ENCODE data around the gene STAB2.

The STAB2 gene

DNA sequence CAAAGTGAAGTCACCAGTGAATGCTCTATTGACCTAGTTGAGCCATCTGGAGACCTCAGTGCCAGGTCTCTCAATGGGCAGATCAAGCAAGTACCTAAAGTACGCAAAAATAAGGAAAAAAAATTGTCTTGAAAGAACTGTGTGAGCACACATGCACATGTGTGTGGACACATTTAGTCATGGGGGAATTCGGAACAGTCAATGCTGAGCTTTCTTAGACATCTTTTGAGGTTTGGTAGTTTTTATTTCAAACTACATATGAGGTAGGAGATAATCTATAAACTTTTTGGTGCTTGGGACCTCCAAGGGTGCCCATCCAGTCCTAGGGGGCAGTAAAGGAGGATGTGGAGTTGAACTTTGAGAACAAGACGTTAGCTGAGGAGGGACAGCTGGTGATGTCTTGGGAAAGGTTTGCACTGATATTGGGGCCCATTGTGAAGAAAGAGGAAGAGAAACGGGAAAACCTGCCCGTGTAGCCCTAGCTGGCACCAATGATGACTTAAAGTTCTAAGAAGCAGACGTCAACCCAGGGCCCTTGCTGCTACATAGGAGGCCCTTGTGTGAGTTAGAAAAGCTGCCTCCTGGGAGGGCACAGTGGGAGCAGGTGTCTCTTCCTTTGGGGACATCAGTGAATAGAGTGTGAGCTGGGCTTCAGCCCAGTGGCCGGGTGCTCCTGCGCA is 129.6 kb downstream of the STAB2 start:
- H3K27me3 ChIP-seq (ENCODE audit: control insufficient read depth, insufficient read depth, low read length), result no peaks in the 10 kb centered on the region
- no peaks in the 10 kb centered on the region for H3K36me3 ChIP-seq (ENCODE audit: control insufficient read depth, insufficient read depth, low read length)
- no peaks in the 10 kb centered on the region for H3K9me3 ChIP-seq (ENCODE audit: control insufficient read depth, insufficient read depth, low read length)
- no peaks in the 10 kb centered on the region for H3K4me1 ChIP-seq (ENCODE audit: control insufficient read depth, insufficient read depth, low read length)
- no peak overlapping the region for H3K4me3 ChIP-seq (ENCODE audit: low read depth, low read length)
- no peak overlapping the region for H3K9ac ChIP-seq (ENCODE audit: low read depth, low read length)
- H3K27ac ChIP-seq (ENCODE audit: low read depth, low read length), result no peak overlapping the region

- Histone ChIP-seq H3K9me3 (ENCODE audit: control insufficient read depth, insufficient read depth, low read length) (no peaks in the 10 kb centered on the region), H3K4me3 (ENCODE audit: low read depth, low read length) (no peak overlapping the region), H3K4me1 (ENCODE audit: control insufficient read depth, insufficient read depth, low read length) (no peaks in the 10 kb centered on the region), H3K27me3 (ENCODE audit: control insufficient read depth, insufficient read depth, low read length) (no peaks in the 10 kb centered on the region), H3K9ac (ENCODE audit: low read depth, low read length) (no peak overlapping the region), H3K27ac (ENCODE audit: low read depth, low read length) (no peak overlapping the region), H3K36me3 (ENCODE audit: control insufficient read depth, insufficient read depth, low read length) (no peaks in the 10 kb centered on the region)
Measured at GRCh38 chr12:103725398-103725797, 138.3 kb downstream of the STAB2 start.

DNA sequence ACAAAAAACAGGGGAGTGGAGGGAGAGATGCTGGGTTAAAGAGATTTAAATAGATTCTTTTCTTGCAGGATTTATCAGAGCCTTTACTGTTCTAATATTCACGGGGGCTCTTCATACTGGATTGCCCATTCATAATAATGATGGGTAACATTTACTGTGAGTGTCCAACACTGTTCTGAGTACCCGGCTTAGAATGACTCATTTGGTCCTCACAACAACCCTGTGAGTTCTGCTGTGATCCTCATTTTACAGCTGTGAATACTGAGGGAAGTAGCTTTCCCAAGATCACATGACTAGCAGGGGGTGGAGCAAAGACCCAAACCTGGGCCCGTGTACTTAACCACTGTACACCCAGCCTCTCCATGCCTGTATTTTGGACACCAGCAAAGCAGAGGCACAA is 140.6 kb downstream of the STAB2 start:
- Histone ChIP-seq H3K9ac (ENCODE audit: low read depth, low read length) (no peak overlapping the region), H3K27ac (ENCODE audit: low read depth, low read length) (no peak overlapping the region), H3K36me3 (ENCODE audit: control insufficient read depth, insufficient read depth, low read length) (no peaks in the 10 kb centered on the region), H3K4me1 (ENCODE audit: control insufficient read depth, insufficient read depth, low read length) (no peaks in the 10 kb centered on the region), H3K27me3 (ENCODE audit: control insufficient read depth, insufficient read depth, low read length) (no peaks in the 10 kb centered on the region), H3K4me3 (ENCODE audit: low read depth, low read length) (no peak overlapping the region), H3K9me3 (ENCODE audit: control insufficient read depth, insufficient read depth, low read length) (no peaks in the 10 kb centered on the region; the same call in none of the 2 replicates)

GRCh38 chr12:103728323-103728722 is 141.2 kb downstream of the STAB2 start:
- no peaks in the 10 kb centered on the region; the same call in none of the 2 replicates for H3K9me3 ChIP-seq (ENCODE audit: control insufficient read depth, insufficient read depth, low read length)
- H3K9ac ChIP-seq (ENCODE audit: low read depth, low read length), result no peak overlapping the region
- H3K4me3 ChIP-seq (ENCODE audit: low read depth, low read length), result no peak overlapping the region
- H3K4me1 ChIP-seq (ENCODE audit: control insufficient read depth, insufficient read depth, low read length), result no peaks in the 10 kb centered on the region
- no peaks in the 10 kb centered on the region for H3K27me3 ChIP-seq (ENCODE audit: control insufficient read depth, insufficient read depth, low read length)
- no peak overlapping the region for H3K27ac ChIP-seq (ENCODE audit: low read depth, low read length)
- H3K36me3 ChIP-seq (ENCODE audit: control insufficient read depth, insufficient read depth, low read length), result no peaks in the 10 kb centered on the region

GRCh38 chr12:103729499-103729898 is 142.4 kb downstream of the STAB2 start:
- Histone ChIP-seq H3K36me3 (ENCODE audit: control insufficient read depth, insufficient read depth, low read length) (no peaks in the 10 kb centered on the region), H3K9ac (ENCODE audit: low read depth, low read length) (no peak overlapping the region), H3K4me1 (ENCODE audit: control insufficient read depth, insufficient read depth, low read length) (no peaks in the 10 kb centered on the region), H3K4me3 (ENCODE audit: low read depth, low read length) (no peak overlapping the region), H3K9me3 (ENCODE audit: control insufficient read depth, insufficient read depth, low read length) (no peaks in the 10 kb centered on the region; the same call in none of the 2 replicates), H3K27ac (ENCODE audit: low read depth, low read length) (no peak overlapping the region), H3K27me3 (ENCODE audit: control insufficient read depth, insufficient read depth, low read length) (no peaks in the 10 kb centered on the region)

DNA sequence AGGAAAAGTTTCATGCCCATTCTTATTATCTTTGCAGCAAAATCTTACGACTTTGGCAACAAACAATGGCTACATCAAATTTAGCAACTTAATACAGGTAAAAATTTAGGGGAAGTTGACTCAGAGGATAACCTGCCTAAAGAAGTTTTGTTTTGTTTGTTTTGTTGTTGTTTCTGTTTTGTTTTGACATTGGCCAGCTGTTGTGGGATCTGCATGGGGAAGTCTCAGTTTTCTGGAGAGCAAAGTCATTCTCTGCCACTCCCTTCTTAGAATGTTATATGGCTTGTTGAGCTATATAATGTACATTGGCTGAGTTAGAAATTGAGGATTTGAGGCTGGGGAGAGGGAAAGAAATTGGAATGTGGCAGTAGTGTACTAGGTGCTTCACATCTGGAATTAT is 144.5 kb downstream of the STAB2 start:
- H3K36me3 ChIP-seq (ENCODE audit: control insufficient read depth, insufficient read depth, low read length), result no peaks in the 10 kb centered on the region
- H3K4me1 ChIP-seq (ENCODE audit: control insufficient read depth, insufficient read depth, low read length), result no peaks in the 10 kb centered on the region
- no peak overlapping the region for H3K4me3 ChIP-seq (ENCODE audit: low read depth, low read length)
- no peaks in the 10 kb centered on the region; the same call in none of the 2 replicates for H3K9me3 ChIP-seq (ENCODE audit: control insufficient read depth, insufficient read depth, low read length)
- no peak overlapping the region for H3K9ac ChIP-seq (ENCODE audit: low read depth, low read length)
- no peaks in the 10 kb centered on the region for H3K27me3 ChIP-seq (ENCODE audit: control insufficient read depth, insufficient read depth, low read length)
- H3K27ac ChIP-seq (ENCODE audit: low read depth, low read length), result no peak overlapping the region

DNA sequence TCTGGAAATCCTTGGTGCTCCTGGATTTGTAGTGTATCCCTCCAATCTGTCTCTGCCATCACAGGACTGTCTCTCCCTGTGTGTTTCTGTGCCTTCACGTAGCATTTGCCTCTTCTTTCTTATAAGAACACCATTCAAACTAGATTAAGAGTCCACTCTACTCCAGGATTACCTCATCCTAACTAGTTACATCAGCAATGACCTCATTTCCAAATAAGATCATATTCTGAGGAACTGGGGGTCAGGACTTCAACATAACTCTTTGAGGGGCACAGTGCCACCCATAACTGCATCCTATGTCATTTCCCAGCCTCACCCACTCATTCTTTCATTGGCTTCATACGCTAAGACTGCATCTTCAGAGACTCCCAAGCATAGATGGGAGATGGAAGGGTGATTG is 147.8 kb downstream of the STAB2 start:
- no peak overlapping the region for H3K9ac ChIP-seq (ENCODE audit: low read depth, low read length)
- H3K27me3 ChIP-seq (ENCODE audit: control insufficient read depth, insufficient read depth, low read length), result no peaks in the 10 kb centered on the region
- H3K36me3 ChIP-seq (ENCODE audit: control insufficient read depth, insufficient read depth, low read length), result no peaks in the 10 kb centered on the region
- no peak overlapping the region for H3K27ac ChIP-seq (ENCODE audit: low read depth, low read length)
- no peaks in the 10 kb centered on the region; the same call in none of the 2 replicates for H3K9me3 ChIP-seq (ENCODE audit: control insufficient read depth, insufficient read depth, low read length)
- no peaks in the 10 kb centered on the region for H3K4me1 ChIP-seq (ENCODE audit: control insufficient read depth, insufficient read depth, low read length)
- H3K4me3 ChIP-seq (ENCODE audit: low read depth, low read length), result no peak overlapping the region

GRCh38 chr12:103735291-103735690 is 148.2 kb downstream of the STAB2 start:
- H3K9ac ChIP-seq (ENCODE audit: low read depth, low read length), result no peak overlapping the region
- H3K36me3 ChIP-seq (ENCODE audit: control insufficient read depth, insufficient read depth, low read length), result no peaks in the 10 kb centered on the region
- no peaks in the 10 kb centered on the region for H3K27me3 ChIP-seq (ENCODE audit: control insufficient read depth, insufficient read depth, low read length)
- H3K9me3 ChIP-seq (ENCODE audit: control insufficient read depth, insufficient read depth, low read length), result no peaks in the 10 kb centered on the region; the same call in none of the 2 replicates
- no peak overlapping the region for H3K4me3 ChIP-seq (ENCODE audit: low read depth, low read length)
- H3K27ac ChIP-seq (ENCODE audit: low read depth, low read length), result no peak overlapping the region
- no peaks in the 10 kb centered on the region for H3K4me1 ChIP-seq (ENCODE audit: control insufficient read depth, insufficient read depth, low read length)

DNA sequence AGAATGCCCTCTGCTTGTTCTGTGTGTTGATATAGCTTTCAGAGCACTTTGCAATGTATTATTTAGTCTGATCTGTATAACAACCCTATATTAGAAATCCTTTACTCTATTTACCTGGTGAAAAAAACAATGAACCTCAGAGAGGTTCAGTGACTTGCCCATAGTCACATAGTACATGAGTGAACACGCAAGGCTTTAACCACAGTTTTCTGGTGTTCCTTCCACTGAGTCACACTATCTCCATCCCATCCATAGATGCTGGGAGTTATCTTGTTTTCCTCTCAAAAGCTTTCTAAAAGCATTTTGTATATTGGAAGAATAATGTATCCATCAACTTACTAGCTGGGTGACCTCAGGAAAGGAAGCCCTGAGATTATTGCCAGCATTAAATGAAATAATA is 149.5 kb downstream of the STAB2 start:
- Histone ChIP-seq H3K27me3 (ENCODE audit: control insufficient read depth, insufficient read depth, low read length) (no peaks in the 10 kb centered on the region), H3K4me3 (ENCODE audit: low read depth, low read length) (no peak overlapping the region), H3K9me3 (ENCODE audit: control insufficient read depth, insufficient read depth, low read length) (no peaks in the 10 kb centered on the region; the same call in none of the 2 replicates), H3K9ac (ENCODE audit: low read depth, low read length) (no peak overlapping the region), H3K27ac (ENCODE audit: low read depth, low read length) (no peak overlapping the region), H3K36me3 (ENCODE audit: control insufficient read depth, insufficient read depth, low read length) (no peaks in the 10 kb centered on the region), H3K4me1 (ENCODE audit: control insufficient read depth, insufficient read depth, low read length) (no peaks in the 10 kb centered on the region)

DNA sequence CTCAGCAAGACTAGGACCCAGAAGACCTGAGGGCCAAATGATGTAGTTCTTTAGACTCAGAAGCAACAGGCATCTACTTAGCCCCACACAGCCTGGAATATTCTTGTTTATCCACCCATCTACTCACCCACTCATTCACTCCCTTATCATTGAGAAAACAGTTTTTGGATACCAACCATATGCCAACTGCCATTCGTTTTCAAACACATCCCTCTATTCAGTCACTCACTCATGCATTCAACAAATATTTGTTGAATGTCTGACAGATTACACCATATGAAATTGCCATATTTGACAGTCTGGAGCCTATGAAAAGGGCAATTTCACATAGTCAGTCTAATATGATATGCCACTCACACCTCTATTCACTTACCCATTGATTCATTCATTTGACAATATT is 150.8 kb downstream of the STAB2 start:
- Histone ChIP-seq H3K9me3 (ENCODE audit: control insufficient read depth, insufficient read depth, low read length) (no peaks in the 10 kb centered on the region), H3K4me1 (ENCODE audit: control insufficient read depth, insufficient read depth, low read length) (no peaks in the 10 kb centered on the region), H3K27me3 (ENCODE audit: control insufficient read depth, insufficient read depth, low read length) (no peaks in the 10 kb centered on the region), H3K27ac (ENCODE audit: low read depth, low read length) (no peak overlapping the region), H3K9ac (ENCODE audit: low read depth, low read length) (no peak overlapping the region), H3K36me3 (ENCODE audit: control insufficient read depth, insufficient read depth, low read length) (no peaks in the 10 kb centered on the region), H3K4me3 (ENCODE audit: low read depth, low read length) (no peak overlapping the region)

DNA sequence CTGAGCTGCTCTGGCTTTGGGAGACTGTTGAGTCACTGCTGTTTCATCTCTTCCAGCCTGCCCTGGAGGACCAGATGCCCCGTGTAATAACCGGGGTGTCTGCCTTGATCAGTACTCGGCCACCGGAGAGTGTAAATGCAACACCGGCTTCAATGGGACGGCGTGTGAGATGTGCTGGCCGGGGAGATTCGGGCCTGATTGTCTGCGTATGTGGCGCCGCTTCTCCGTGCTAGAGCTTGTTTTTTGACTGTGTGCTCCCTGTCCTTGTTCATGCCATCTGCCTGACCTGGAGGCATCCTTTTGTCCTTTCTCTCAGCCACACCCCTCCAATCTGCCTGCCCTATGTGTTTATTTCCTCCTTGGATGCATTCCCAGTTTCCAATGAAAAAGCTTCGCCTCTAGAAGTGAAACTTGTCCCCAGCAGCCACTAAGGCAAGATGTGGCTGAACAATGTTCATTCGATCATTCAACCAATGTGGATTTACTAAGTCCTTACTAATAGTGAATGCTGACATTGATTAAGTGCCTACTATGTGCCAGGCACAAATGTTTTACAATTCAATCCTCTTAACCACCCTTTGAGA is 155.4 kb downstream of the STAB2 start:
- no peaks in the 10 kb centered on the region for H3K4me1 ChIP-seq (ENCODE audit: control insufficient read depth, insufficient read depth, low read length)
- no peaks in the 10 kb centered on the region for H3K36me3 ChIP-seq (ENCODE audit: control insufficient read depth, insufficient read depth, low read length)
- H3K27ac ChIP-seq (ENCODE audit: low read depth, low read length), result no peak overlapping the region
- no peaks in the 10 kb centered on the region for H3K9me3 ChIP-seq (ENCODE audit: control insufficient read depth, insufficient read depth, low read length)
- H3K27me3 ChIP-seq (ENCODE audit: control insufficient read depth, insufficient read depth, low read length), result no peaks in the 10 kb centered on the region
- H3K4me3 ChIP-seq (ENCODE audit: low read depth, low read length), result no peak overlapping the region
- H3K9ac ChIP-seq (ENCODE audit: low read depth, low read length), result no peak overlapping the region

Data from HUES48 (cell line).